ENCODE data around the gene VIPR2.

Gene VIPR2

GRCh38 chr7:159064816-159065510 lies 79.7 kb downstream of the VIPR2 start:
- DNase-seq (ENCODE audit: low spot score): no peak

- DNase-seq (ENCODE audit: low spot score): no peak
These were observed 80.4 kb downstream of the VIPR2 start for GRCh38 chr7:159064121-159064815.

GRCh38 chr7:159063046-159063840 lies 81.4 kb downstream of the VIPR2 start:
- DNase-seq (ENCODE audit: low spot score): no peak

GRCh38 chr7:159062569-159062968 lies 82.1 kb downstream of the VIPR2 start:
- no peak for DNase-seq (ENCODE audit: low spot score)

GRCh38 chr7:159061674-159062212 lies 82.9 kb downstream of the VIPR2 start:
- DNase-seq (ENCODE audit: low spot score): no peak

GRCh38 chr7:159061209-159061608 lies 83.5 kb downstream of the VIPR2 start:
- DNase-seq (ENCODE audit: low spot score): no peak

GRCh38 chr7:159060440-159060839 lies 84.2 kb downstream of the VIPR2 start:
- DNase-seq (ENCODE audit: low spot score): no peak

- no peak for DNase-seq (ENCODE audit: low spot score)
These were observed 85.0 kb downstream of the VIPR2 start for GRCh38 chr7:159059629-159060028.

GRCh38 chr7:159057647-159058046 lies 87.0 kb downstream of the VIPR2 start:
- DNase-seq (ENCODE audit: low spot score): no peak

GRCh38 chr7:159056737-159057136 lies 87.9 kb downstream of the VIPR2 start:
- DNase-seq (ENCODE audit: low spot score): no peak

- peak; percentile 6 for DNase-seq (ENCODE audit: low spot score)
These were observed 92.8 kb downstream of the VIPR2 start for GRCh38 chr7:159051916-159052315.

GRCh38 chr7:159050704-159051103 lies 94.0 kb downstream of the VIPR2 start:
- no peak for DNase-seq (ENCODE audit: low spot score)

- DNase-seq (ENCODE audit: low spot score): no peak
These were observed 95.2 kb downstream of the VIPR2 start for GRCh38 chr7:159049266-159050025.

GRCh38 chr7:159048656-159049055 lies 96.0 kb downstream of the VIPR2 start:
- DNase-seq (ENCODE audit: low spot score): no peak

- no peak for DNase-seq (ENCODE audit: low spot score)
These were observed 97.1 kb downstream of the VIPR2 start for GRCh38 chr7:159047536-159047935.

- DNase-seq (ENCODE audit: low spot score): no peak
These were observed 98.4 kb downstream of the VIPR2 start for GRCh38 chr7:159046300-159046699.

GRCh38 chr7:159045839-159046238 lies 98.8 kb downstream of the VIPR2 start:
- DNase-seq (ENCODE audit: low spot score): no peak

- DNase-seq (ENCODE audit: low spot score): no peak
These were observed 102.0 kb downstream of the VIPR2 start for GRCh38 chr7:159042581-159043101.

- DNase-seq (ENCODE audit: low spot score): no peak
These were observed 102.6 kb downstream of the VIPR2 start for GRCh38 chr7:159042103-159042502.

- no peak for DNase-seq (ENCODE audit: low spot score)
These were observed 103.6 kb downstream of the VIPR2 start for GRCh38 chr7:159040912-159041711.

- no peak for DNase-seq (ENCODE audit: low spot score)
These were observed 104.5 kb downstream of the VIPR2 start for GRCh38 chr7:159040146-159040545.

All from activated CD4-positive, alpha-beta T cell treated with anti-CD3 and anti-CD28 coated beads, Interleukin-2, Interleukin-4, amounts not matched to agents 100 ng/mL and 50 ng/mL, durations not matched to agents 16 hours and 8 hours (primary cell).